Panc1 (cell line): ENCODE results near the gene GBA2. TPM values are rescaled to one million over a fixed set of nuclear protein-coding genes. Genes with fewer than 3 reads are reported as not detected.

Experiments used
- ATAC-seq: fragments of 200-7000 bp; cut with Tn5 transposase; 2 replicates; pipeline ENCODE4 v1.9.1; 2020; ENCODE audit warnings: mild to moderate bottlenecking, moderate library complexity
- BruUV-seq: library from RNA; stranded (reverse); fragments of 400-500 nt; replicated peaks from 2 replicates; lab custom pipeline; 2021; lab: Mats Ljungman, UMichigan
- CTCF ChIA-PET: fragments of 300-600 bp; sonication (Branson Sonifier 250); formaldehyde crosslinking; loops from one replicate; lab custom pipeline; 2022; ENCODE audit warnings: antibody characterized with exemption; lab: Charles Lee
- POLR2A ChIA-PET: fragments of 300-600 bp; sonication (Branson Sonifier 250); formaldehyde crosslinking; loops from one replicate; lab custom pipeline; 2022; ENCODE audit warnings: antibody characterized with exemption; lab: Charles Lee
- DNase-seq: peaks from one replicate; pipeline ENCODE4 v3.0.0-alpha.2; 2010; ENCODE audit warnings: low read depth, low spot score
- H3K27ac ChIP-seq: 2 replicates; pipeline ENCODE4 v1.5.1; 2011; ENCODE audit warnings: mild to moderate bottlenecking, low read length, inconsistent platforms
- H3K27me3 ChIP-seq: fragments of 200-500 bp; sonication (Bioruptor generic); 2 replicates; pipeline ENCODE4 v1.6.0; 2014; ENCODE audit warnings: low read length, inconsistent platforms; ENCODE audit not compliant: control insufficient read depth, insufficient read depth
- H3K36me3 ChIP-seq: fragments of 200-500 bp; sonication (Bioruptor generic); 2 replicates; pipeline ENCODE4 v1.5.1; 2014; ENCODE audit warnings: inconsistent platforms, mild to moderate bottlenecking, low read length, moderate library complexity; ENCODE audit not compliant: control insufficient read depth, insufficient read depth
- H3K4me1 ChIP-seq: 2 replicates; pipeline ENCODE4 v1.5.1; 2011; ENCODE audit warnings: inconsistent platforms, mild to moderate bottlenecking, low read length, moderate library complexity; ENCODE audit not compliant: control insufficient read depth, insufficient read depth
- H3K4me3 ChIP-seq, 2 experiments: 2 replicates each; pipeline ENCODE4 v1.5.1; 2011 to 2012; ENCODE audit warnings: low read depth in 2 of 2, low read length in 2 of 2, mild to moderate bottlenecking in 2 of 2, inconsistent platforms in 1 of 2, moderate library complexity in 1 of 2
- H3K9me3 ChIP-seq: fragments of 200-500 bp; sonication (Bioruptor generic); 2 replicates; pipeline ENCODE4 v1.5.1; 2014; ENCODE audit warnings: low read depth, mild to moderate bottlenecking, inconsistent platforms, low read length, moderate library complexity; ENCODE audit not compliant: control insufficient read depth, insufficient read depth
- POLR2AphosphoS5 ChIP-seq: IDR thresholded peaks from 2 replicates; pipeline ENCODE4 v1.6.1; 2012; ENCODE audit warnings: mild to moderate bottlenecking, low read depth, low read length, moderate library complexity
- SIN3A ChIP-seq: IDR thresholded peaks from 2 replicates; pipeline ENCODE4 v1.6.1; 2012; ENCODE audit warnings: low read depth, mild to moderate bottlenecking, low read length, moderate library complexity, borderline replicate concordance; ENCODE audit not compliant: insufficient read depth
- TCF7L2 ChIP-seq: IDR thresholded peaks from 2 replicates; pipeline ENCODE4 v1.6.1; 2011; ENCODE audit warnings: mild to moderate bottlenecking, low read depth, low read length, inconsistent platforms
- in situ Hi-C: cut with HindIII; loops from 2 replicates; pipeline ENCODE4 v1.10.0; 2016; ENCODE audit warnings: low sequenced_read_pairs, low pct_unique_long_range_greater_than_20kb
- intact Hi-C: fragments of 100-400 bp; cut with micrococcal nuclease; formaldehyde crosslinking; loops from one replicate; pipeline ENCODE4 v1.10.0; 2022; ENCODE audit not compliant: unreplicated experiment
- total RNA-seq: library from RNA; stranded (reverse); gene quantifications from one replicate; pipeline ENCODE4 v1.2.1, GENCODE V29; 2021; ENCODE audit not compliant: unreplicated experiment
- TF ChIP-seq, protein P1 (sequence below): fragments of 450-650 bp; IDR thresholded peaks from 2 replicates; pipeline ENCODE4 v1.5.1; 2017; ENCODE audit warnings: mild to moderate bottlenecking
- TF ChIP-seq, protein P2 (sequence below), 2 experiments: IDR thresholded peaks; 2 replicates each; pipeline ENCODE4 v1.6.1; 2011 to 2012; ENCODE audit warnings: low read depth in 2 of 2, control low read depth in 1 of 2, low read length in 1 of 2, mild to moderate bottlenecking in 1 of 2, moderate library complexity in 1 of 2; ENCODE audit not compliant: insufficient read depth in 1 of 2

The GBA2 gene
- total RNA-seq, 1 experiment from 2014 or later, result 109 TPM

DNA sequence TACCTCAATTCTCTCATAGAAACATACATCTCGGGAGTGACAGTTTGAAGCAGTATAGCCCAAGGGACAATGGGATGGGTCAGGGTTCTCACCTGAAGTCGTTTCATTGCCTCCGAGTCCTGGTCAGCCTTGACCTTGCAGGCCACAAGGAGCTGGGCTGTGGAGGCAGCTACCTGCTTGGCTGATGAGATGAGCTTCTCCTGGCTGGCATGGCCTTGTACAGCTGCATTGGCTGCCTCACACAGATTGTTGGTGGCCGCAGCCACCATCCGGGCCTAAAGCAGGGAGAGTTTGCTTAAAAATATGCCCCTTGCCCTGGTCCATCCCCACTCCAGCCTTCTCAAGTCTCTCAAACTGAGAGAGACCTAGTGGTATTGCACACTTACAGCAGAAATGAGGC lies 50.8 kb downstream of the GBA2 start:
- TF ChIP-seq, protein P1, sequence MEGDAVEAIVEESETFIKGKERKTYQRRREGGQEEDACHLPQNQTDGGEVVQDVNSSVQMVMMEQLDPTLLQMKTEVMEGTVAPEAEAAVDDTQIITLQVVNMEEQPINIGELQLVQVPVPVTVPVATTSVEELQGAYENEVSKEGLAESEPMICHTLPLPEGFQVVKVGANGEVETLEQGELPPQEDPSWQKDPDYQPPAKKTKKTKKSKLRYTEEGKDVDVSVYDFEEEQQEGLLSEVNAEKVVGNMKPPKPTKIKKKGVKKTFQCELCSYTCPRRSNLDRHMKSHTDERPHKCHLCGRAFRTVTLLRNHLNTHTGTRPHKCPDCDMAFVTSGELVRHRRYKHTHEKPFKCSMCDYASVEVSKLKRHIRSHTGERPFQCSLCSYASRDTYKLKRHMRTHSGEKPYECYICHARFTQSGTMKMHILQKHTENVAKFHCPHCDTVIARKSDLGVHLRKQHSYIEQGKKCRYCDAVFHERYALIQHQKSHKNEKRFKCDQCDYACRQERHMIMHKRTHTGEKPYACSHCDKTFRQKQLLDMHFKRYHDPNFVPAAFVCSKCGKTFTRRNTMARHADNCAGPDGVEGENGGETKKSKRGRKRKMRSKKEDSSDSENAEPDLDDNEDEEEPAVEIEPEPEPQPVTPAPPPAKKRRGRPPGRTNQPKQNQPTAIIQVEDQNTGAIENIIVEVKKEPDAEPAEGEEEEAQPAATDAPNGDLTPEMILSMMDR, result no peak
- TF ChIP-seq SIN3A (no peak), TCF7L2 (no peak), POLR2AphosphoS5 (no peak)
- TF ChIP-seq, protein P2, sequence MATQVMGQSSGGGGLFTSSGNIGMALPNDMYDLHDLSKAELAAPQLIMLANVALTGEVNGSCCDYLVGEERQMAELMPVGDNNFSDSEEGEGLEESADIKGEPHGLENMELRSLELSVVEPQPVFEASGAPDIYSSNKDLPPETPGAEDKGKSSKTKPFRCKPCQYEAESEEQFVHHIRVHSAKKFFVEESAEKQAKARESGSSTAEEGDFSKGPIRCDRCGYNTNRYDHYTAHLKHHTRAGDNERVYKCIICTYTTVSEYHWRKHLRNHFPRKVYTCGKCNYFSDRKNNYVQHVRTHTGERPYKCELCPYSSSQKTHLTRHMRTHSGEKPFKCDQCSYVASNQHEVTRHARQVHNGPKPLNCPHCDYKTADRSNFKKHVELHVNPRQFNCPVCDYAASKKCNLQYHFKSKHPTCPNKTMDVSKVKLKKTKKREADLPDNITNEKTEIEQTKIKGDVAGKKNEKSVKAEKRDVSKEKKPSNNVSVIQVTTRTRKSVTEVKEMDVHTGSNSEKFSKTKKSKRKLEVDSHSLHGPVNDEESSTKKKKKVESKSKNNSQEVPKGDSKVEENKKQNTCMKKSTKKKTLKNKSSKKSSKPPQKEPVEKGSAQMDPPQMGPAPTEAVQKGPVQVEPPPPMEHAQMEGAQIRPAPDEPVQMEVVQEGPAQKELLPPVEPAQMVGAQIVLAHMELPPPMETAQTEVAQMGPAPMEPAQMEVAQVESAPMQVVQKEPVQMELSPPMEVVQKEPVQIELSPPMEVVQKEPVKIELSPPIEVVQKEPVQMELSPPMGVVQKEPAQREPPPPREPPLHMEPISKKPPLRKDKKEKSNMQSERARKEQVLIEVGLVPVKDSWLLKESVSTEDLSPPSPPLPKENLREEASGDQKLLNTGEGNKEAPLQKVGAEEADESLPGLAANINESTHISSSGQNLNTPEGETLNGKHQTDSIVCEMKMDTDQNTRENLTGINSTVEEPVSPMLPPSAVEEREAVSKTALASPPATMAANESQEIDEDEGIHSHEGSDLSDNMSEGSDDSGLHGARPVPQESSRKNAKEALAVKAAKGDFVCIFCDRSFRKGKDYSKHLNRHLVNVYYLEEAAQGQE (IDR thresholded peaks at IDR 0.05; ENCODE audit: insufficient read depth in 1 of 2, low read depth in 2 of 2, low read length in 1 of 2), result no peak
- intact Hi-C loops (no loop called here), in situ Hi-C loops (no loop called here)
- Histone ChIP-seq H3K27me3 (no peaks in the 10 kb centered on the region), H3K27ac (no peak overlapping the region), H3K9me3 (no peaks in the 10 kb centered on the region), H3K36me3 (peaks cover 15% of the 10 kb centered on the region; the same call in 1 of the 2 replicates), H3K4me3 (no peak overlapping the region), H3K4me1 (no peaks in the 10 kb centered on the region)
- ChIA-PET CTCF (interaction anchor here (1.1 kb wide), 1 partner anchor 37 kb away, joined by 3 read pairs; no protein-coding TSS in a partner anchor), POLR2A (no interaction called here)
- ATAC-seq (no peak), DNase-seq (no peak)
- BruUV-seq, result no TSS peak

DNA sequence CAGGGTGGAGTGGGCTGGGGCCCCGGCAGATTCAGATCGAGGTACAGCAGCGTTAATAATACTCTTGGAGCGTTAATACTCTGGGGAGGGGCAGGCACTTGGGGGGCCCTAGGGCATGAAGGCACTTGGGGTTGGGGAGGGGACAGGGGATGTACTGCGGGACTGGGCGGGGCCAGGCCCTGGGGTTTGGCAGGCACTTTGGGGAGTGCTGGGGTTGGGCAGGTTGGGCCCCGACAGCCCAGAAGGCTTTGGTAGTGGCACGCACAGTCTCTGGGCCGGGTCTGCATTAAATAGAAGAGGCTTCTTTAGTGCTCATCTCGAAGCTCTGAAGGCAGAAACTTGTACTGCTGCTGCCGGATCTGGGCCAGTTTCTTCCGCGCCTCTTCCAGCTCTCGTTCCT lies 51.5 kb downstream of the GBA2 start:
- ATAC-seq (no peak), DNase-seq (no peak)
- Histone ChIP-seq H3K4me1 (no peaks in the 10 kb centered on the region), H3K27me3 (no peaks in the 10 kb centered on the region), H3K36me3 (0 out of 2 replicates have a peak, but pooled peaks cover 15% of the 10 kb centered on the region), H3K27ac (no peak overlapping the region), H3K4me3 (no peak overlapping the region), H3K9me3 (no peaks in the 10 kb centered on the region)
- intact Hi-C loops (no loop called here), in situ Hi-C loops (no loop called here)
- POLR2A ChIA-PET, result no interaction called here
- CTCF ChIA-PET, result interaction anchor here (0.9 to 2.5 kb wide), 6 partner anchors 7 to 37 kb away, joined by 3 to 17 read pairs (median 8); partner anchors contain the start of genes CREB3 and TLN1
- TSS peak; percentile 97 for BruUV-seq
- TF ChIP-seq, protein P1, result no peak
- TF ChIP-seq SIN3A (no peak), TCF7L2 (no peak), POLR2AphosphoS5 (no peak)
- TF ChIP-seq, protein P2 (IDR thresholded peaks at IDR 0.05; ENCODE audit: insufficient read depth in 1 of 2, low read depth in 2 of 2, low read length in 1 of 2), result no peak
